HepG2 (cell line): ENCODE results near the gene IL1RAPL2. TPM values are rescaled to one million over a fixed set of nuclear protein-coding genes. Genes with fewer than 3 reads are reported as not detected.

Source experiments
- ATAC-seq: fragments of 200-7000 bp; cut with Tn5 transposase; 3 replicates; pipeline ENCODE4 v1.9.1; 2020; ENCODE audit warnings: mild to moderate bottlenecking, moderate library complexity
- BruUV-seq: library from RNA; stranded (reverse); fragments of 400-500 nt; replicated peaks from 2 replicates; lab custom pipeline; 2021; lab: Mats Ljungman, UMichigan
- CTCF ChIA-PET: fragments of 300-600 bp; formaldehyde crosslinking; extraction: SDS; loops from one replicate; lab custom pipeline; 2021; ENCODE audit warnings: low total read pairs, inconsistent platforms, low intra/inter-chr PET ratio; lab: Yijun Ruan, JAX
- POLR2A ChIA-PET: fragments of 350-600 bp; sonication (Branson Sonifier 250); formaldehyde crosslinking; loops from one replicate; lab custom pipeline; 2020; ENCODE audit warnings: antibody characterized with exemption, inconsistent platforms; lab: Yijun Ruan, JAX
- DNase-seq: peaks from one replicate; pipeline ENCODE4 v3.0.0-alpha.2; 2015; ENCODE audit warnings: low spot score
- FAIRE-seq: peaks from 3 replicates; lab custom pipeline; 2011; peaks lifted over from hg19 to GRCh38; lab: Jason Lieb, UNC
- H2AFZ ChIP-seq: one replicate; pipeline ENCODE4 v1.6.1; 2011; ENCODE audit warnings: low read length, inconsistent platforms
- H3K27ac ChIP-seq: fragments of 300-600 bp; 3 replicates; pipeline ENCODE4 v1.8.0; 2011; ENCODE audit warnings: mixed run types, mild to moderate bottlenecking, mixed read lengths, low read length, inconsistent platforms; ENCODE audit not compliant: insufficient read depth; ENCODE audit errors: extremely low read length
- H3K27me3 ChIP-seq, 2 experiments: fragments of 200-600 bp in 1 of 2; 2 replicates in 1 of 2; 3 replicates in 1 of 2; pipeline versions ENCODE4 v1.6.0 to v1.8.0; 2011; ENCODE audit warnings: low read length in 2 of 2, mild to moderate bottlenecking in 2 of 2, moderate library complexity in 2 of 2, inconsistent platforms in 1 of 2; ENCODE audit not compliant: insufficient read depth in 2 of 2, control insufficient read depth in 1 of 2
- H3K36me3 ChIP-seq, 2 experiments: fragments of 200-600 bp in 1 of 2; replicated peaks in 1 of 2; 2 replicates in 1 of 2; 3 replicates in 1 of 2; pipeline versions ENCODE4 v1.5.1 to v1.8.0; 2011; ENCODE audit warnings: low read length in 2 of 2, inconsistent platforms in 1 of 2; ENCODE audit not compliant: insufficient read depth in 2 of 2, control insufficient read depth in 1 of 2
- H3K4me1 ChIP-seq: 2 replicates; pipeline ENCODE4 v1.5.1; 2012; ENCODE audit warnings: low read length, inconsistent platforms; ENCODE audit not compliant: insufficient read depth
- H3K4me2 ChIP-seq: 2 replicates; pipeline ENCODE4 v1.6.0; 2011; ENCODE audit warnings: low read depth, low read length, inconsistent platforms
- H3K4me3 ChIP-seq, 3 experiments: fragments of 200-600 bp in 1 of 3; sonication (generic), shearing (Covaris generic) in 1 of 3; replicated peaks in 1 of 3; 2 replicates each; pipeline ENCODE4 v1.5.1; 2011 to 2016; ENCODE audit warnings: low read length in 3 of 3, inconsistent platforms in 2 of 3, low read depth in 2 of 3, mild to moderate bottlenecking in 2 of 3, control low read depth in 1 of 3, mixed read lengths in 1 of 3; ENCODE audit not compliant: insufficient read depth in 1 of 3
- H3K79me2 ChIP-seq: one replicate; pipeline ENCODE4 v1.6.1; 2011; ENCODE audit warnings: low read length, inconsistent platforms; ENCODE audit not compliant: insufficient read depth
- H3K9ac ChIP-seq: 2 replicates; pipeline ENCODE4 v1.6.0; 2011; ENCODE audit warnings: mild to moderate bottlenecking, low read depth, low read length, inconsistent platforms; ENCODE audit not compliant: insufficient read depth
- H3K9me3 ChIP-seq: 2 replicates; pipeline ENCODE4 v1.5.1; 2012; ENCODE audit warnings: mild to moderate bottlenecking, low read length
- H4K20me1 ChIP-seq: 2 replicates; pipeline ENCODE4 v1.6.0; 2011; ENCODE audit warnings: inconsistent platforms, mild to moderate bottlenecking, low read length, moderate library complexity; ENCODE audit not compliant: insufficient read depth
- ATM ChIP-seq: fragments of 450-650 bp; IDR thresholded peaks from 2 replicates; pipeline ENCODE4 v1.7.1; 2017; ENCODE audit warnings: mild to moderate bottlenecking, borderline replicate concordance
- CBFB ChIP-seq: sonication (generic); formaldehyde crosslinking; IDR thresholded peaks from 2 replicates; pipeline ENCODE4 v1.4.0; 2020; ENCODE audit warnings: missing genetic modification reagents
- GTF3A ChIP-seq: sonication (generic); formaldehyde crosslinking; conservative IDR thresholded peaks from 2 replicates; pipeline ENCODE4 v1.4.0; 2020; ENCODE audit warnings: mild to moderate bottlenecking, missing genetic modification reagents
- MTF1 ChIP-seq: sonication (generic); formaldehyde crosslinking; IDR thresholded peaks from 2 replicates; pipeline ENCODE4 v1.5.0; 2020; ENCODE audit warnings: missing genetic modification reagents
- POLR2AphosphoS2 ChIP-seq: IDR thresholded peaks from 2 replicates; pipeline ENCODE4 v1.6.1; 2011; ENCODE audit warnings: low read depth, low read length, improper control_type of control experiment
- U2AF1 ChIP-seq: fragments of 200-400 bp; formaldehyde crosslinking; optimal IDR thresholded peaks from 2 replicates; pipeline ENCODE3; 2017; ENCODE audit warnings: mild to moderate bottlenecking, low read depth, low read length
- ZC3H4 ChIP-seq: sonication (generic); formaldehyde crosslinking; IDR thresholded peaks from 2 replicates; pipeline ENCODE4 v1.4.0; 2020; ENCODE audit warnings: missing genetic modification reagents, borderline replicate concordance
- ZNF138 ChIP-seq: sonication (generic); formaldehyde crosslinking; IDR thresholded peaks from 2 replicates; pipeline ENCODE4 v1.5.0; 2020; ENCODE audit warnings: mild to moderate bottlenecking, low read depth, missing genetic modification reagents
- ZSCAN12 ChIP-seq: sonication (generic); formaldehyde crosslinking; IDR thresholded peaks from 2 replicates; pipeline ENCODE4 v1.9.0; 2021; ENCODE audit warnings: mild to moderate bottlenecking, missing genetic modification reagents
- WGBS: methylation state at CpG from one replicate; pipeline ENCODE4 v1.1.6; 2017; ENCODE audit warnings: low lambda C conversion rate; 5-methylcytosine and 5-hydroxymethylcytosine counted together
- in situ Hi-C: cut with HindIII; loops from 2 replicates; pipeline ENCODE4 v1.10.0; 2017; ENCODE audit warnings: low pct_unique_long_range_greater_than_20kb; ENCODE audit not compliant: extremely low pct_ligation_motif_present
- intact Hi-C: fragments of 100-400 bp; cut with micrococcal nuclease; formaldehyde crosslinking; loops from one replicate; pipeline ENCODE4 v1.10.0; 2022; ENCODE audit not compliant: unreplicated experiment
- polyA plus RNA-seq, 8 experiments: library from polyadenylated mRNA; depleted of rRNA in 3 of 8; stranded (reverse) in 7 of 8; unstranded in 1 of 8; fragments of >200 nt; fragmentation: Illumina TruSeq in 4 of 8; extraction: Trizol in 4 of 8; gene quantifications; 2 replicates each; pipeline versions ENCODE4 v1.2.1 to v1.2.3, GENCODE V29; 2011 to 2016; ENCODE audit warnings: low read depth in 4 of 8, missing spikeins in 1 of 8, mixed read lengths in 1 of 8; ENCODE audit not compliant: insufficient read depth in 1 of 8
- total RNA-seq, 5 experiments: library from RNA; depleted of rRNA; stranded (reverse); fragments of >200 nt; fragmentation: Illumina TruSeq; extraction: Trizol; gene quantifications; 2 replicates each; pipeline ENCODE4 v1.2.3, GENCODE V29; 2016; ENCODE audit warnings: low read depth in 1 of 5
- TF ChIP-seq, protein P1 (sequence below): sonication (generic); formaldehyde crosslinking; IDR thresholded peaks from 2 replicates; pipeline ENCODE4 v1.4.0; 2020; ENCODE audit warnings: mild to moderate bottlenecking, missing genetic modification reagents
- TF ChIP-seq, protein P2 (sequence below): sonication (generic); formaldehyde crosslinking; IDR thresholded peaks from 2 replicates; pipeline ENCODE4 v1.4.0; 2020; ENCODE audit warnings: missing genetic modification reagents

IL1RAPL2 gene
- total and polyA plus RNA-seq, 2 of the 13 experiments (the other 11 are each of a cell fraction or from before 2014, with no cell fraction given) = not detected

- H3K36me3 ChIP-seq = no peaks in the 10 kb centered on the region
- H3K4me2 ChIP-seq = no peak overlapping the region
- H4K20me1 ChIP-seq = no peaks in the 10 kb centered on the region
- ChIA-PET POLR2A (no interaction called here), CTCF (no interaction called here)
- FAIRE-seq (no peak), DNase-seq (no peak), ATAC-seq (no peak)
- intact Hi-C loops (no loop called here), in situ Hi-C loops (no loop called here)
- no peaks in the 10 kb centered on the region for H3K27me3 ChIP-seq
- H3K9ac ChIP-seq = no peak overlapping the region
- H3K9me3 ChIP-seq = no peaks in the 10 kb centered on the region
- no peak overlapping the region for H2AFZ ChIP-seq
- no peaks in the 10 kb centered on the region for H3K4me1 ChIP-seq
- H3K79me2 ChIP-seq = no peaks in the 10 kb centered on the region
- no TSS peak for BruUV-seq
- 67% methylated on average over 3 of the region's 26 CpGs for WGBS
- H3K4me3 ChIP-seq = no peak overlapping the region
- H3K27ac ChIP-seq = no peak overlapping the region
- TF ChIP-seq ZC3H4 (CRISPR knock-in tag) = no peak
- no peak for TF ChIP-seq ZNF138
- no peak for TF ChIP-seq CBFB
- TF ChIP-seq ZSCAN12 (CRISPR knock-in tag) = no peak
- no peak for TF ChIP-seq ATM
- TF ChIP-seq, protein P1, sequence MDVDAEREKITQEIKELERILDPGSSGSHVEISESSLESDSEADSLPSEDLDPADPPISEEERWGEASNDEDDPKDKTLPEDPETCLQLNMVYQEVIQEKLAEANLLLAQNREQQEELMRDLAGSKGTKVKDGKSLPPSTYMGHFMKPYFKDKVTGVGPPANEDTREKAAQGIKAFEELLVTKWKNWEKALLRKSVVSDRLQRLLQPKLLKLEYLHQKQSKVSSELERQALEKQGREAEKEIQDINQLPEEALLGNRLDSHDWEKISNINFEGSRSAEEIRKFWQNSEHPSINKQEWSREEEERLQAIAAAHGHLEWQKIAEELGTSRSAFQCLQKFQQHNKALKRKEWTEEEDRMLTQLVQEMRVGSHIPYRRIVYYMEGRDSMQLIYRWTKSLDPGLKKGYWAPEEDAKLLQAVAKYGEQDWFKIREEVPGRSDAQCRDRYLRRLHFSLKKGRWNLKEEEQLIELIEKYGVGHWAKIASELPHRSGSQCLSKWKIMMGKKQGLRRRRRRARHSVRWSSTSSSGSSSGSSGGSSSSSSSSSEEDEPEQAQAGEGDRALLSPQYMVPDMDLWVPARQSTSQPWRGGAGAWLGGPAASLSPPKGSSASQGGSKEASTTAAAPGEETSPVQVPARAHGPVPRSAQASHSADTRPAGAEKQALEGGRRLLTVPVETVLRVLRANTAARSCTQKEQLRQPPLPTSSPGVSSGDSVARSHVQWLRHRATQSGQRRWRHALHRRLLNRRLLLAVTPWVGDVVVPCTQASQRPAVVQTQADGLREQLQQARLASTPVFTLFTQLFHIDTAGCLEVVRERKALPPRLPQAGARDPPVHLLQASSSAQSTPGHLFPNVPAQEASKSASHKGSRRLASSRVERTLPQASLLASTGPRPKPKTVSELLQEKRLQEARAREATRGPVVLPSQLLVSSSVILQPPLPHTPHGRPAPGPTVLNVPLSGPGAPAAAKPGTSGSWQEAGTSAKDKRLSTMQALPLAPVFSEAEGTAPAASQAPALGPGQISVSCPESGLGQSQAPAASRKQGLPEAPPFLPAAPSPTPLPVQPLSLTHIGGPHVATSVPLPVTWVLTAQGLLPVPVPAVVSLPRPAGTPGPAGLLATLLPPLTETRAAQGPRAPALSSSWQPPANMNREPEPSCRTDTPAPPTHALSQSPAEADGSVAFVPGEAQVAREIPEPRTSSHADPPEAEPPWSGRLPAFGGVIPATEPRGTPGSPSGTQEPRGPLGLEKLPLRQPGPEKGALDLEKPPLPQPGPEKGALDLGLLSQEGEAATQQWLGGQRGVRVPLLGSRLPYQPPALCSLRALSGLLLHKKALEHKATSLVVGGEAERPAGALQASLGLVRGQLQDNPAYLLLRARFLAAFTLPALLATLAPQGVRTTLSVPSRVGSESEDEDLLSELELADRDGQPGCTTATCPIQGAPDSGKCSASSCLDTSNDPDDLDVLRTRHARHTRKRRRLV (CRISPR knock-in tag) = no peak
- TF ChIP-seq POLR2AphosphoS2 = no peak
- no peak for TF ChIP-seq GTF3A (CRISPR knock-in tag)
- TF ChIP-seq, protein P2, sequence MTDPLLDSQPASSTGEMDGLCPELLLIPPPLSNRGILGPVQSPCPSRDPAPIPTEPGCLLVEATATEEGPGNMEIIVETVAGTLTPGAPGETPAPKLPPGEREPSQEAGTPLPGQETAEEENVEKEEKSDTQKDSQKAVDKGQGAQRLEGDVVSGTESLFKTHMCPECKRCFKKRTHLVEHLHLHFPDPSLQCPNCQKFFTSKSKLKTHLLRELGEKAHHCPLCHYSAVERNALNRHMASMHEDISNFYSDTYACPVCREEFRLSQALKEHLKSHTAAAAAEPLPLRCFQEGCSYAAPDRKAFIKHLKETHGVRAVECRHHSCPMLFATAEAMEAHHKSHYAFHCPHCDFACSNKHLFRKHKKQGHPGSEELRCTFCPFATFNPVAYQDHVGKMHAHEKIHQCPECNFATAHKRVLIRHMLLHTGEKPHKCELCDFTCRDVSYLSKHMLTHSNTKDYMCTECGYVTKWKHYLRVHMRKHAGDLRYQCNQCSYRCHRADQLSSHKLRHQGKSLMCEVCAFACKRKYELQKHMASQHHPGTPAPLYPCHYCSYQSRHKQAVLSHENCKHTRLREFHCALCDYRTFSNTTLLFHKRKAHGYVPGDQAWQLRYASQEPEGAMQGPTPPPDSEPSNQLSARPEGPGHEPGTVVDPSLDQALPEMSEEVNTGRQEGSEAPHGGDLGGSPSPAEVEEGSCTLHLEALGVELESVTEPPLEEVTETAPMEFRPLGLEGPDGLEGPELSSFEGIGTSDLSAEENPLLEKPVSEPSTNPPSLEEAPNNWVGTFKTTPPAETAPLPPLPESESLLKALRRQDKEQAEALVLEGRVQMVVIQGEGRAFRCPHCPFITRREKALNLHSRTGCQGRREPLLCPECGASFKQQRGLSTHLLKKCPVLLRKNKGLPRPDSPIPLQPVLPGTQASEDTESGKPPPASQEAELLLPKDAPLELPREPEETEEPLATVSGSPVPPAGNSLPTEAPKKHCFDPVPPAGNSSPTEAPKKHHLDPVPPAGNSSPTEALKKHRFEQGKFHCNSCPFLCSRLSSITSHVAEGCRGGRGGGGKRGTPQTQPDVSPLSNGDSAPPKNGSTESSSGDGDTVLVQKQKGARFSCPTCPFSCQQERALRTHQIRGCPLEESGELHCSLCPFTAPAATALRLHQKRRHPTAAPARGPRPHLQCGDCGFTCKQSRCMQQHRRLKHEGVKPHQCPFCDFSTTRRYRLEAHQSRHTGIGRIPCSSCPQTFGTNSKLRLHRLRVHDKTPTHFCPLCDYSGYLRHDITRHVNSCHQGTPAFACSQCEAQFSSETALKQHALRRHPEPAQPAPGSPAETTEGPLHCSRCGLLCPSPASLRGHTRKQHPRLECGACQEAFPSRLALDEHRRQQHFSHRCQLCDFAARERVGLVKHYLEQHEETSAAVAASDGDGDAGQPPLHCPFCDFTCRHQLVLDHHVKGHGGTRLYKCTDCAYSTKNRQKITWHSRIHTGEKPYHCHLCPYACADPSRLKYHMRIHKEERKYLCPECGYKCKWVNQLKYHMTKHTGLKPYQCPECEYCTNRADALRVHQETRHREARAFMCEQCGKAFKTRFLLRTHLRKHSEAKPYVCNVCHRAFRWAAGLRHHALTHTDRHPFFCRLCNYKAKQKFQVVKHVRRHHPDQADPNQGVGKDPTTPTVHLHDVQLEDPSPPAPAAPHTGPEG (CRISPR knock-in tag) = no peak
- TF ChIP-seq U2AF1 = no peak
- TF ChIP-seq MTF1 (CRISPR knock-in tag) = no peak
Measured at GRCh38 chrX:105219454-105220401, 653.7 kb downstream of the IL1RAPL2 start.
